Measurements from ENCODE around the gene ZNF587. TPM values are rescaled to one million over a fixed set of nuclear protein-coding genes. Genes with fewer than 3 reads are reported as not detected.
"Not testable (repeated sequence)": the region's sequence is repeated elsewhere in the genome, so short reads cannot be mapped to it uniquely, and the experiment has no call there.

ZNF587 gene
- total RNA-seq, 1 donor from 2014 or later, result 34.5 TPM

GRCh38 chr19:57823155-57823554 is 26.5 kb upstream of the ZNF587 start:
- not testable (repeated sequence) for DNase-seq

GRCh38 chr19:57823608-57824007 is 26.1 kb upstream of the ZNF587 start:
- DNase-seq, result not testable (repeated sequence)

GRCh38 chr19:57825511-57825910 is 24.1 kb upstream of the ZNF587 start:
- no peak for DNase-seq

GRCh38 chr19:57829316-57829715 is 20.3 kb upstream of the ZNF587 start:
- DNase-seq, result no peak

GRCh38 chr19:57830071-57830602 is 19.5 kb upstream of the ZNF587 start, which contains the start of gene ZNF587B:
ZNF587B (plus strand) TSS chr19:57830299; CDS start chr19:57830529, 230 bp downstream.
- DNase-seq, result peak; percentile 56

GRCh38 chr19:57836991-57837390 is 12.7 kb upstream of the ZNF587 start:
- DNase-seq, result not testable (repeated sequence)

GRCh38 chr19:57838622-57839191 is 11.0 kb upstream of the ZNF587 start:
- DNase-seq, result not testable (repeated sequence)

GRCh38 chr19:57841122-57841763 is 8.4 kb upstream of the ZNF587 start:
- DNase-seq, result no peak

- not testable (repeated sequence) for DNase-seq
Measured at GRCh38 chr19:57847164-57847563, 2.5 kb upstream of the ZNF587 start.

GRCh38 chr19:57849162-57849665 is 445 bp upstream of the ZNF587 start:
- DNase-seq, result not testable (repeated sequence)

GRCh38 chr19:57850553-57851017 is 926 bp downstream of the ZNF587 start:
- DNase-seq, result no peak

GRCh38 chr19:57851812-57852603 is 2.3 kb downstream of the ZNF587 start:
- DNase-seq, result not testable (repeated sequence)

GRCh38 chr19:57854117-57854516 is 4.5 kb downstream of the ZNF587 start:
- not testable (repeated sequence) for DNase-seq

GRCh38 chr19:57862351-57862750 is 12.7 kb downstream of the ZNF587 start:
- DNase-seq, result not testable (repeated sequence)

GRCh38 chr19:57867868-57868492 is 18.3 kb downstream of the ZNF587 start:
- no peak for DNase-seq

GRCh38 chr19:57869655-57870054 is 20.0 kb downstream of the ZNF587 start:
- not testable (repeated sequence) for DNase-seq

- DNase-seq, result no peak
Measured at GRCh38 chr19:57870225-57870624, 20.6 kb downstream of the ZNF587 start.

GRCh38 chr19:57872450-57872849 is 22.8 kb downstream of the ZNF587 start:
- DNase-seq, result no peak

GRCh38 chr19:57873883-57874799 is 24.5 kb downstream of the ZNF587 start:
- DNase-seq, result not testable (repeated sequence)

GRCh38 chr19:57886046-57886445 is 36.4 kb downstream of the ZNF587 start:
- DNase-seq, result no peak

Measured in occipital lobe (tissue), 2 donors.